ENCODE data around the gene RIPOR2.

GRCh38 chr6:24874776-24875533, 60.8 kb downstream of the RIPOR2 start:
- TF ChIP-seq CTCF (IDR thresholded peaks at IDR 0.05) (no peak), POLR2AphosphoS5 (IDR thresholded peaks at IDR 0.05) (no peak)

Measured in transverse colon (tissue), 4 donors.